ENCODE results near the gene CTSG. TPM values are rescaled to one million over a fixed set of nuclear protein-coding genes. Genes with fewer than 3 reads are reported as not detected.

The CTSG gene
- total and polyA plus RNA-seq, 12 donors = 0.13 to 0.55 (median 0.39) TPM; not detected in 7

DNA sequence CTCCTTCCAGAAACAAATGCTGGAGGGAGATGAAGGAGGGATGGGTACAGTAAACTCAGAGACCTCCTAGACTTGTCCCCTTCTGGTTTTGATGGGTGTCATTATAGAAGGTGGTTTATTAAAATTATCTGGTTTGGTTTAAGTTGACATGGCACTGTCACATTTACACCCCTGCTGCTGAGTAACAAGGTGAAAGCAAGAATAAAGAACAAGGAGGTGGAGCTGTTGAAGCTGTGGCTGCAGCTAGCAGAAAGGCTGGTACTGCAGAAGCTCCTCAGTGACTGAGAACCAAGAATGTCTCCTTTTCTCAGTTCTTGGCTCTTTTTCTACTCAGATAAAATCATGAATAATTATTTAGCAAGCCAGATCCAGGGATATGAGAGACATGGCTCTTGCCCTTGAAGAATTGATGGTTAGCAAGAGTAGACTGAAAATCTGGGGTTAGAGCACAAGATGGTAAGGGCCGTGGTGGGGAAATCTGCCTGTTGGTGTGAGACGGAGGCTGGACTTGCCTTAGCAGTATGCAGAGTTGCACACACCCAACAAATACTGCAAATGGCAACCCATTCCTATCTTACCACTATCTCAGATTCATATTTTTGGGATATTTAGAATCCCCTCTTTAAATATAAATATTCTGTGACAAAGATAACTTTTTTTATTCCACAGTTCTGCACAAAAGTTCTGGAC, 33.8 kb upstream of the CTSG start, which contains the start of gene GZMH:
Gene GZMH (minus strand): TSS at position 31 of the 690 bp plus-strand sequence. CDS start 72 bp downstream, outside the sequence.
- no peaks in the 10 kb centered on the region for H3K4me1 ChIP-seq (replicated peaks in 1 of 2)
- intact Hi-C loops (cut with DNase I) = no loop called here
- no peak within 1 kb of the TSS for H3K27ac ChIP-seq
- no peak for DNase-seq
- no peaks in the 10 kb centered on the region for H3K27me3 ChIP-seq
- no peak for TF ChIP-seq POLR2A (IDR thresholded peaks at IDR 0.05)
- TF ChIP-seq, protein P1, sequence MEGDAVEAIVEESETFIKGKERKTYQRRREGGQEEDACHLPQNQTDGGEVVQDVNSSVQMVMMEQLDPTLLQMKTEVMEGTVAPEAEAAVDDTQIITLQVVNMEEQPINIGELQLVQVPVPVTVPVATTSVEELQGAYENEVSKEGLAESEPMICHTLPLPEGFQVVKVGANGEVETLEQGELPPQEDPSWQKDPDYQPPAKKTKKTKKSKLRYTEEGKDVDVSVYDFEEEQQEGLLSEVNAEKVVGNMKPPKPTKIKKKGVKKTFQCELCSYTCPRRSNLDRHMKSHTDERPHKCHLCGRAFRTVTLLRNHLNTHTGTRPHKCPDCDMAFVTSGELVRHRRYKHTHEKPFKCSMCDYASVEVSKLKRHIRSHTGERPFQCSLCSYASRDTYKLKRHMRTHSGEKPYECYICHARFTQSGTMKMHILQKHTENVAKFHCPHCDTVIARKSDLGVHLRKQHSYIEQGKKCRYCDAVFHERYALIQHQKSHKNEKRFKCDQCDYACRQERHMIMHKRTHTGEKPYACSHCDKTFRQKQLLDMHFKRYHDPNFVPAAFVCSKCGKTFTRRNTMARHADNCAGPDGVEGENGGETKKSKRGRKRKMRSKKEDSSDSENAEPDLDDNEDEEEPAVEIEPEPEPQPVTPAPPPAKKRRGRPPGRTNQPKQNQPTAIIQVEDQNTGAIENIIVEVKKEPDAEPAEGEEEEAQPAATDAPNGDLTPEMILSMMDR (IDR thresholded peaks at IDR 0.05) = no peak
- H3K9me3 ChIP-seq (replicated peaks in 1 of 3) = no peaks in the 10 kb centered on the region
- H3K4me3 ChIP-seq = no peak within 1 kb of the TSS
- 74 to 78% (median 78%) methylated on average over 2 of the region's 2 CpGs for WGBS, 4 donors
- no peaks in the 10 kb centered on the region for H3K36me3 ChIP-seq (replicated peaks in 1 of 2)

DNA sequence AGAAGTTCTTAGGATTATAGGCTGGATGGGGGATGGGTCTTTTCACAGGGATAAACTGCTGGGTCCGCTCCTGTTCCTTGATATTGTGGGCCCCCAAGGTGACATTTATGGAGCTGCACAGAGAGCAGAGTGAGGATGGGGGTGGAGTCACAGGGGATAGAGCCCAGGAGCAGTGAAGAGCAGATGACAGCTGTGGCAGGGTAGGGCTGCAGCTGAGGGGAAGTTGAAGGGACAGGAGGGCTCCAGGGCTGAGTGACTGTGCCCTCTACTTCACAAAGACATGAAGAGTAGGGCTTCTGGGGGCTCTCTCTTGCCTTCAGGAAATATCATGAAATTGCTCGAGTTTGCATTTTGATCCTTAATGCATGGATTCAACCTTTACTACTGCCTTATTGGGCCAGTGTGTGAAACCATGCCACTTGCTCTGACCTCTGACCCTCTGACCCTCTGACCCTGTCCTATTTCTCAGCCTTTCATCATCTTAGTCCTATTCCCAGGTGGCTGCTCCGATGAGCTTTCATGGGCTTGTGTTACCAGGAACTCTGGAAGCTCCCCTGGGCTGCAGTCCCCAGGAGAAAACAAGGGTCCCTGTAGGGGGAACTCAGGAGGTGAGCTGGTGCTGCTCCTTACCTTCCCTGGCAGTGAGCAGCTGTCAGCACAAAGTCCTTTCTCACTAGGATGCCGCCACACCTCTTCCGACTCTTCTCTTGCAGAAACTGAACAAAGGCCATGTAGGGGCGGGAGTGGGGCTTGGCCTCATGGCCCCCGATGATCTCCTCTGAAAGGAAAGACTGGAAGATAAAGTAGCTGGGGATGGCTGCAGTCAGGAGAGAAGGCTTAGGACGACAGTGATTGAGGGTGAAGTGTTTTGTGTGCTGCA, 31.8 kb upstream of the CTSG start:
- intact Hi-C loops (cut with DNase I) = no loop called here
- Histone ChIP-seq H3K9me3 (replicated peaks in 1 of 3) (no peaks in the 10 kb centered on the region), H3K4me1 (replicated peaks in 1 of 2) (no peaks in the 10 kb centered on the region), H3K4me3 (no peak overlapping the region), H3K27me3 (no peaks in the 10 kb centered on the region), H3K36me3 (replicated peaks in 1 of 2) (no peaks in the 10 kb centered on the region), H3K27ac (no peak overlapping the region)
- DNase-seq = no peak
- WGBS, 4 donors = 59 to 67% (median 64%) methylated on average over 8 of the region's 8 CpGs
- TF ChIP-seq, protein P1 (IDR thresholded peaks at IDR 0.05) = no peak
- no peak for TF ChIP-seq POLR2A (IDR thresholded peaks at IDR 0.05)

- Histone ChIP-seq H3K36me3 (replicated peaks in 1 of 2) (no peaks in the 10 kb centered on the region), H3K4me3 (no peak overlapping the region), H3K27me3 (no peaks in the 10 kb centered on the region), H3K4me1 (replicated peaks in 1 of 2) (no peaks in the 10 kb centered on the region), H3K9me3 (replicated peaks in 1 of 3) (no peaks in the 10 kb centered on the region), H3K27ac (no peak overlapping the region)
- TF ChIP-seq, protein P1 (IDR thresholded peaks at IDR 0.05) = no peak
- no peak for TF ChIP-seq POLR2A (IDR thresholded peaks at IDR 0.05)
- intact Hi-C loops (cut with DNase I) = no loop called here
- WGBS, 4 donors = 59 to 94% (median 71%) methylated on average over 3 to 4 of the region's 4 CpGs
- DNase-seq = no peak
These were observed 31.0 kb upstream of the CTSG start for GRCh38 chr14:24607081-24607480.

- intact Hi-C loops (cut with DNase I) = no loop called here
- TF ChIP-seq, protein P1 (IDR thresholded peaks at IDR 0.05) = no peak
- TF ChIP-seq POLR2A (IDR thresholded peaks at IDR 0.05) = no peak
- no peaks in the 10 kb centered on the region for H3K27me3 ChIP-seq
- WGBS, 4 donors = 44 to 59% (median 55%) methylated on average over 3 of the region's 3 CpGs
- H3K9me3 ChIP-seq (replicated peaks in 1 of 3) = no peaks in the 10 kb centered on the region
- no peaks in the 10 kb centered on the region for H3K36me3 ChIP-seq (replicated peaks in 1 of 2)
- no peak for DNase-seq
- H3K4me3 ChIP-seq = no peak overlapping the region
- no peaks in the 10 kb centered on the region for H3K4me1 ChIP-seq (replicated peaks in 1 of 2)
- no peak overlapping the region for H3K27ac ChIP-seq
These were observed 30.2 kb upstream of the CTSG start for GRCh38 chr14:24606297-24606696.
